ENCODE data around the gene TMEM88. TPM values are rescaled to one million over a fixed set of nuclear protein-coding genes. Genes with fewer than 3 reads are reported as not detected.

The TMEM88 gene
- total and polyA plus RNA-seq, 2 of the 13 experiments (the other 11 are each of a cell fraction or from before 2014, with no cell fraction given) = 0.31 to 0.66 TPM

DNA sequence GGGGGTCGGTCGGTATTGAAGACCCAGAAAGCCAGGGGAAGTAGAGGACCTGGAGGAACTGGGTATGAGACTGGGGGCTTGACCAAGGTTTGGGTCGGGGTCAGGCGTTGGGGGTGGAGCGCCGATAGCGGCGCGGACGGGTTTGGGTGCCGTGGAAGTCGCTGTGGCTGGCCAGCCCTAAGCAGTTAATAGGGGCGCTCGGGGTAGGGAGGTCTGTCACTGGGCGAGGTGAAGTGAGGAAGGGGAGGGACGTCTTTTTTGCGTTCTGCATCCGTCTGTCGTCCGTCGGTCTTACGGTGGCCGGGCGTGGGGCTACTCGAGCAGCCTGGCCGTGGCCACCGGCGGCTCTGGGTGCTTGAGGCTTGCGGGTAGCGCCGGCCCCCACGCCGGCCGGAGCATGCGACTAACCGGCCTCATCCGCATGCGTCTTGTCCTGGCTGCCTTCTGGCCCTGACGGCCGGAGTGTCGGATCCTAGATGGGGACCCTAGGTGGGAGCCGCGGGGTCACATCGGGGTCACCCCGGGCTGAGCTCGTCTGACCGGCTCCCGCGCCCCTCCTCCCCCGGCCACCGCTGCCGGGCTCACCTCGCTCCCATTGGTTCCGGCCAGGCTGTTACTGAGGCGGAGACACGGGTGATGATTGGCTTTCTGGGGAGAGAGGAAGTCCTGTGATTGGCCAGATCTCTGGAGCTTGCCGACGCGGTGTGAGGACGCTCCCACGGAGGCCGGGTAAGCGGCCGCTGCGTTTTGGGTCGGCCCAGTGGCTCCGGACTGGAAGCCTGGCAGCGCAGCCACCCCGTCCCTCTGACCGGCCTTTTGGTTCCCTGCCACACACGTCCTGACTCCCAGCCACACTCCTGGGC, 10.3 kb upstream of the TMEM88 start (continued):
- TF ChIP-seq, protein P1, sequence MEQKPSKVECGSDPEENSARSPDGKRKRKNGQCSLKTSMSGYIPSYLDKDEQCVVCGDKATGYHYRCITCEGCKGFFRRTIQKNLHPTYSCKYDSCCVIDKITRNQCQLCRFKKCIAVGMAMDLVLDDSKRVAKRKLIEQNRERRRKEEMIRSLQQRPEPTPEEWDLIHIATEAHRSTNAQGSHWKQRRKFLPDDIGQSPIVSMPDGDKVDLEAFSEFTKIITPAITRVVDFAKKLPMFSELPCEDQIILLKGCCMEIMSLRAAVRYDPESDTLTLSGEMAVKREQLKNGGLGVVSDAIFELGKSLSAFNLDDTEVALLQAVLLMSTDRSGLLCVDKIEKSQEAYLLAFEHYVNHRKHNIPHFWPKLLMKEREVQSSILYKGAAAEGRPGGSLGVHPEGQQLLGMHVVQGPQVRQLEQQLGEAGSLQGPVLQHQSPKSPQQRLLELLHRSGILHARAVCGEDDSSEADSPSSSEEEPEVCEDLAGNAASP (CRISPR knock-in tag; IDR thresholded peaks at IDR 0.05; ENCODE audit: borderline replicate concordance) = peak; percentile 37; the same call in 1 of the 2 replicates
- 0 out of 2 replicates have a peak, but pooled peaks have one; percentile 28 for TF ChIP-seq ZNF33A (CRISPR knock-in tag; IDR thresholded peaks at IDR 0.05; ENCODE audit: borderline replicate concordance)
- 0 out of 2 replicates have a peak, but pooled peaks have one; percentile 42 for TF ChIP-seq ZNF564 (CRISPR knock-in tag; IDR thresholded peaks at IDR 0.05)
- peak; percentile 39; the same call in 1 of the 2 replicates for TF ChIP-seq TAF1 (CRISPR knock-in tag; IDR thresholded peaks at IDR 0.05)
- peak; percentile 53; the same call in 1 of the 2 replicates for TF ChIP-seq HDAC1 (CRISPR knock-in tag; IDR thresholded peaks at IDR 0.05)
- TF ChIP-seq, protein P2, sequence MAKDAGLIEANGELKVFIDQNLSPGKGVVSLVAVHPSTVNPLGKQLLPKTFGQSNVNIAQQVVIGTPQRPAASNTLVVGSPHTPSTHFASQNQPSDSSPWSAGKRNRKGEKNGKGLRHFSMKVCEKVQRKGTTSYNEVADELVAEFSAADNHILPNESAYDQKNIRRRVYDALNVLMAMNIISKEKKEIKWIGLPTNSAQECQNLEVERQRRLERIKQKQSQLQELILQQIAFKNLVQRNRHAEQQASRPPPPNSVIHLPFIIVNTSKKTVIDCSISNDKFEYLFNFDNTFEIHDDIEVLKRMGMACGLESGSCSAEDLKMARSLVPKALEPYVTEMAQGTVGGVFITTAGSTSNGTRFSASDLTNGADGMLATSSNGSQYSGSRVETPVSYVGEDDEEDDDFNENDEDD (CRISPR knock-in tag; IDR thresholded peaks at IDR 0.05; ENCODE audit: borderline replicate concordance) = peak; percentile 31; the same call in 1 of the 2 replicates
- TF ChIP-seq ZNF816 (CRISPR knock-in tag; IDR thresholded peaks at IDR 0.05; ENCODE audit: borderline replicate concordance) = peak; percentile 70; the same call in 1 of the 2 replicates
- TF ChIP-seq RARA (CRISPR knock-in tag; IDR thresholded peaks at IDR 0.05) = peak; percentile 86
- no peak for TF ChIP-seq NR1H2 (CRISPR knock-in tag; IDR thresholded peaks at IDR 0.05; ENCODE audit: borderline replicate concordance, low read depth)
- TF ChIP-seq, protein P3, sequence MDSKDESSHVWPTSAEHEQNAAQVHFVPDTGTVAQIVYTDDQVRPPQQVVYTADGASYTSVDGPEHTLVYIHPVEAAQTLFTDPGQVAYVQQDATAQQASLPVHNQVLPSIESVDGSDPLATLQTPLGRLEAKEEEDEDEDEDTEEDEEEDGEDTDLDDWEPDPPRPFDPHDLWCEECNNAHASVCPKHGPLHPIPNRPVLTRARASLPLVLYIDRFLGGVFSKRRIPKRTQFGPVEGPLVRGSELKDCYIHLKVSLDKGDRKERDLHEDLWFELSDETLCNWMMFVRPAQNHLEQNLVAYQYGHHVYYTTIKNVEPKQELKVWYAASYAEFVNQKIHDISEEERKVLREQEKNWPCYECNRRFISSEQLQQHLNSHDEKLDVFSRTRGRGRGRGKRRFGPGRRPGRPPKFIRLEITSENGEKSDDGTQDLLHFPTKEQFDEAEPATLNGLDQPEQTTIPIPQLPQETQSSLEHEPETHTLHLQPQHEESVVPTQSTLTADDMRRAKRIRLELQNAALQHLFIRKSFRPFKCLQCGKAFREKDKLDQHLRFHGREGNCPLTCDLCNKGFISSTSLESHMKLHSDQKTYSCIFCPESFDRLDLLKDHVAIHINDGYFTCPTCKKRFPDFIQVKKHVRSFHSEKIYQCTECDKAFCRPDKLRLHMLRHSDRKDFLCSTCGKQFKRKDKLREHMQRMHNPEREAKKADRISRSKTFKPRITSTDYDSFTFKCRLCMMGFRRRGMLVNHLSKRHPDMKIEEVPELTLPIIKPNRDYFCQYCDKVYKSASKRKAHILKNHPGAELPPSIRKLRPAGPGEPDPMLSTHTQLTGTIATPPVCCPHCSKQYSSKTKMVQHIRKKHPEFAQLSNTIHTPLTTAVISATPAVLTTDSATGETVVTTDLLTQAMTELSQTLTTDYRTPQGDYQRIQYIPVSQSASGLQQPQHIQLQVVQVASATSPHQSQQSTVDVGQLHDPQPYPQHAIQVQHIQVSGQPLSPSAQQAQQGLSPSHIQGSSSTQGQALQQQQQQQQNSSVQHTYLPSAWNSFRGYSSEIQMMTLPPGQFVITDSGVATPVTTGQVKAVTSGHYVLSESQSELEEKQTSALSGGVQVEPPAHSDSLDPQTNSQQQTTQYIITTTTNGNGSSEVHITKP (CRISPR knock-in tag; IDR thresholded peaks at IDR 0.05; ENCODE audit: low read depth) = peak; percentile 80
- TF ChIP-seq, protein P4, sequence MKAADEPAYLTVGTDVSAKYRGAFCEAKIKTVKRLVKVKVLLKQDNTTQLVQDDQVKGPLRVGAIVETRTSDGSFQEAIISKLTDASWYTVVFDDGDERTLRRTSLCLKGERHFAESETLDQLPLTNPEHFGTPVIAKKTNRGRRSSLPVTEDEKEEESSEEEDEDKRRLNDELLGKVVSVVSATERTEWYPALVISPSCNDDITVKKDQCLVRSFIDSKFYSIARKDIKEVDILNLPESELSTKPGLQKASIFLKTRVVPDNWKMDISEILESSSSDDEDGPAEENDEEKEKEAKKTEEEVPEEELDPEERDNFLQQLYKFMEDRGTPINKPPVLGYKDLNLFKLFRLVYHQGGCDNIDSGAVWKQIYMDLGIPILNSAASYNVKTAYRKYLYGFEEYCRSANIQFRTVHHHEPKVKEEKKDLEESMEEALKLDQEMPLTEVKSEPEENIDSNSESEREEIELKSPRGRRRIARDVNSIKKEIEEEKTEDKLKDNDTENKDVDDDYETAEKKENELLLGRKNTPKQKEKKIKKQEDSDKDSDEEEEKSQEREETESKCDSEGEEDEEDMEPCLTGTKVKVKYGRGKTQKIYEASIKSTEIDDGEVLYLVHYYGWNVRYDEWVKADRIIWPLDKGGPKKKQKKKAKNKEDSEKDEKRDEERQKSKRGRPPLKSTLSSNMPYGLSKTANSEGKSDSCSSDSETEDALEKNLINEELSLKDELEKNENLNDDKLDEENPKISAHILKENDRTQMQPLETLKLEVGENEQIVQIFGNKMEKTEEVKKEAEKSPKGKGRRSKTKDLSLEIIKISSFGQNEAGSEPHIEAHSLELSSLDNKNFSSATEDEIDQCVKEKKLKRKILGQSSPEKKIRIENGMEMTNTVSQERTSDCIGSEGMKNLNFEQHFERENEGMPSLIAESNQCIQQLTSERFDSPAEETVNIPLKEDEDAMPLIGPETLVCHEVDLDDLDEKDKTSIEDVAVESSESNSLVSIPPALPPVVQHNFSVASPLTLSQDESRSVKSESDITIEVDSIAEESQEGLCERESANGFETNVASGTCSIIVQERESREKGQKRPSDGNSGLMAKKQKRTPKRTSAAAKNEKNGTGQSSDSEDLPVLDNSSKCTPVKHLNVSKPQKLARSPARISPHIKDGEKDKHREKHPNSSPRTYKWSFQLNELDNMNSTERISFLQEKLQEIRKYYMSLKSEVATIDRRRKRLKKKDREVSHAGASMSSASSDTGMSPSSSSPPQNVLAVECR (CRISPR knock-in tag; IDR thresholded peaks at IDR 0.05; ENCODE audit: borderline replicate concordance) = peak; percentile 70
- TF ChIP-seq ZNF296 (CRISPR knock-in tag; conservative IDR thresholded peaks at IDR 0.05) = peak; percentile 66; the same call in 1 of the 2 replicates
- TF ChIP-seq RXRA (CRISPR knock-in tag; IDR thresholded peaks at IDR 0.05) = peak; percentile 94
- peak; percentile 11; the same call in 1 of the 2 replicates for TF ChIP-seq FOXO1 (CRISPR knock-in tag; IDR thresholded peaks at IDR 0.05)
- TF ChIP-seq FOXA1 (IDR thresholded peaks at IDR 0.05) = no peak
- TF ChIP-seq FOXA1 (CRISPR knock-in tag; IDR thresholded peaks at IDR 0.05) = no peak
- TF ChIP-seq AKAP8 (CRISPR knock-in tag; IDR thresholded peaks at IDR 0.05) = peak; percentile 88; the same call in 1 of the 2 replicates
- peak; percentile 52; the same call in 1 of the 2 replicates for TF ChIP-seq SP4 (CRISPR knock-in tag; IDR thresholded peaks at IDR 0.05)

Data from HepG2 (cell line).